ENCODE measurements around the gene CHST5. TPM values are rescaled to one million over a fixed set of nuclear protein-coding genes. Genes with fewer than 3 reads are reported as not detected.

CHST5 gene
- polyA plus RNA-seq, 1 of the 3 experiments (the other 2 are of a cell fraction) = 0.49 TPM

DNA sequence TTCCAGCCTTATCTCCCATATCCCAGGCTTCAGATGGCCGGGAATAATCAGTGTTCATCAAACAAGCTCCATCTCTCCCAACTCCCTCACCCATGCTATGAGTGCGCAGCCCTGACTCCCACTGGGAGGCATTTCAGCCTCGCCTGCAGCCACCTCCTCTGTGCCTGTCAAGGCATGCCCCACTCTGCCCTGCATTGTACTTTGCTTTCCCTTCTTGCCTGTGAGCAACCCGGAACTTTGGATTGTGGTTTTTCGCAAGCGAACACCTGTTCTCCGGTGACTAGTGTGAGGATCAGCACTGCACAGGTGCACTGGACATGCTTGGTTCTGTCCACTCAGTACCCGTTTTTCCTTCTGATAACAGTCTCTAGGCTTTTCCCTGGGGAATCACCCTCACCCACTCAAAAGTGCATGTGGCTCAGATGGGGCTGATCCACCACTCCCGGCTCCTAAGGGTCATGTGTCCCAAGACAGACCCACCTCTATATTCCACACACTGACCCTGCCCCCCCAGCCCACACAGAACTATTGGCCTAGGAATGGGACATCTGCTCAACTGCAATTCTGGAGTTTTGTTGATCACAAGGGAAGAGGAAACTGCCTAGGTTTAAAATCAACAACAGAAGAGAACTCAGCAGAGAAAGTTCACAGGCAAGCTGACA, 49.8 kb downstream of the CHST5 start:
- ChIA-PET POLR2A (no interaction called here), CTCF (interaction anchor here (1.9 to 3.0 kb wide), 3 partner anchors 13 to 64 kb away, joined by 6 to 12 read pairs (median 12); no protein-coding TSS in a partner anchor)
- 79% methylated on average over 9 of the region's 9 CpGs for WGBS (ENCODE audit: low lambda C conversion rate)
- TF ChIP-seq SMC3 (IDR thresholded peaks at IDR 0.05; ENCODE audit: low read depth, low read length) = no peak
- TF ChIP-seq YY1 (IDR thresholded peaks at IDR 0.05; ENCODE audit: low read depth) = no peak
- no peak for TF ChIP-seq TCF12 (IDR thresholded peaks at IDR 0.05)
- no peak for TF ChIP-seq NRF1 (IDR thresholded peaks at IDR 0.05; ENCODE audit: low read depth, low read length)
- no peak for TF ChIP-seq TAF1 (IDR thresholded peaks at IDR 0.05; ENCODE audit: borderline replicate concordance, low read depth, low read length)
- TF ChIP-seq FOXJ3 (CRISPR knock-in tag; IDR thresholded peaks at IDR 0.05) = no peak
- TF ChIP-seq, protein P1, sequence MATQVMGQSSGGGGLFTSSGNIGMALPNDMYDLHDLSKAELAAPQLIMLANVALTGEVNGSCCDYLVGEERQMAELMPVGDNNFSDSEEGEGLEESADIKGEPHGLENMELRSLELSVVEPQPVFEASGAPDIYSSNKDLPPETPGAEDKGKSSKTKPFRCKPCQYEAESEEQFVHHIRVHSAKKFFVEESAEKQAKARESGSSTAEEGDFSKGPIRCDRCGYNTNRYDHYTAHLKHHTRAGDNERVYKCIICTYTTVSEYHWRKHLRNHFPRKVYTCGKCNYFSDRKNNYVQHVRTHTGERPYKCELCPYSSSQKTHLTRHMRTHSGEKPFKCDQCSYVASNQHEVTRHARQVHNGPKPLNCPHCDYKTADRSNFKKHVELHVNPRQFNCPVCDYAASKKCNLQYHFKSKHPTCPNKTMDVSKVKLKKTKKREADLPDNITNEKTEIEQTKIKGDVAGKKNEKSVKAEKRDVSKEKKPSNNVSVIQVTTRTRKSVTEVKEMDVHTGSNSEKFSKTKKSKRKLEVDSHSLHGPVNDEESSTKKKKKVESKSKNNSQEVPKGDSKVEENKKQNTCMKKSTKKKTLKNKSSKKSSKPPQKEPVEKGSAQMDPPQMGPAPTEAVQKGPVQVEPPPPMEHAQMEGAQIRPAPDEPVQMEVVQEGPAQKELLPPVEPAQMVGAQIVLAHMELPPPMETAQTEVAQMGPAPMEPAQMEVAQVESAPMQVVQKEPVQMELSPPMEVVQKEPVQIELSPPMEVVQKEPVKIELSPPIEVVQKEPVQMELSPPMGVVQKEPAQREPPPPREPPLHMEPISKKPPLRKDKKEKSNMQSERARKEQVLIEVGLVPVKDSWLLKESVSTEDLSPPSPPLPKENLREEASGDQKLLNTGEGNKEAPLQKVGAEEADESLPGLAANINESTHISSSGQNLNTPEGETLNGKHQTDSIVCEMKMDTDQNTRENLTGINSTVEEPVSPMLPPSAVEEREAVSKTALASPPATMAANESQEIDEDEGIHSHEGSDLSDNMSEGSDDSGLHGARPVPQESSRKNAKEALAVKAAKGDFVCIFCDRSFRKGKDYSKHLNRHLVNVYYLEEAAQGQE (IDR thresholded peaks at IDR 0.05; ENCODE audit: low read depth, low read length) = no peak
- no peak for TF ChIP-seq NFIC (IDR thresholded peaks at IDR 0.05; ENCODE audit: borderline replicate concordance)
- TF ChIP-seq EZH2phosphoT487 (IDR thresholded peaks at IDR 0.05; ENCODE audit: borderline replicate concordance, low read depth) = no peak
- no peak for TF ChIP-seq RAD21 (IDR thresholded peaks at IDR 0.05; ENCODE audit: low read length)
- TF ChIP-seq EP300 (IDR thresholded peaks at IDR 0.05; ENCODE audit: borderline replicate concordance in 1 of 2, low read depth in 1 of 2, low read length in 1 of 2) = no peak
- Histone ChIP-seq H3K27me3 (ENCODE audit: insufficient read depth) (no peaks in the 10 kb centered on the region), H3K4me1 (ENCODE audit: control insufficient read depth in 1 of 2, insufficient read depth in 2 of 2, low read depth in 1 of 2, low read length in 1 of 2) (no peaks in the 10 kb centered on the region), H2AFZ (ENCODE audit: low read depth) (no peak overlapping the region), H3K36me3 (replicated peaks in 1 of 2; ENCODE audit: control insufficient read depth in 1 of 2, insufficient read depth in 2 of 2, low read length in 1 of 2) (no peaks in the 10 kb centered on the region), H3K79me2 (ENCODE audit: insufficient read depth) (no peaks in the 10 kb centered on the region), H3K4me3 (ENCODE audit: low read depth in 2 of 2, low read length in 1 of 2) (no peak overlapping the region), H4K20me1 (ENCODE audit: insufficient read depth) (no peaks in the 10 kb centered on the region), H3K27ac (ENCODE audit: low read depth in 2 of 2, low read length in 1 of 2) (no peak overlapping the region), H3K9me2 (no peaks in the 10 kb centered on the region), H3F3A (replicated peaks; ENCODE audit: insufficient read depth) (no peaks in the 10 kb centered on the region), H3K9me3 (no peaks in the 10 kb centered on the region), H3K9ac (no peak overlapping the region), H3K4me2 (no peak overlapping the region)
- no peak for DNase-seq

DNA sequence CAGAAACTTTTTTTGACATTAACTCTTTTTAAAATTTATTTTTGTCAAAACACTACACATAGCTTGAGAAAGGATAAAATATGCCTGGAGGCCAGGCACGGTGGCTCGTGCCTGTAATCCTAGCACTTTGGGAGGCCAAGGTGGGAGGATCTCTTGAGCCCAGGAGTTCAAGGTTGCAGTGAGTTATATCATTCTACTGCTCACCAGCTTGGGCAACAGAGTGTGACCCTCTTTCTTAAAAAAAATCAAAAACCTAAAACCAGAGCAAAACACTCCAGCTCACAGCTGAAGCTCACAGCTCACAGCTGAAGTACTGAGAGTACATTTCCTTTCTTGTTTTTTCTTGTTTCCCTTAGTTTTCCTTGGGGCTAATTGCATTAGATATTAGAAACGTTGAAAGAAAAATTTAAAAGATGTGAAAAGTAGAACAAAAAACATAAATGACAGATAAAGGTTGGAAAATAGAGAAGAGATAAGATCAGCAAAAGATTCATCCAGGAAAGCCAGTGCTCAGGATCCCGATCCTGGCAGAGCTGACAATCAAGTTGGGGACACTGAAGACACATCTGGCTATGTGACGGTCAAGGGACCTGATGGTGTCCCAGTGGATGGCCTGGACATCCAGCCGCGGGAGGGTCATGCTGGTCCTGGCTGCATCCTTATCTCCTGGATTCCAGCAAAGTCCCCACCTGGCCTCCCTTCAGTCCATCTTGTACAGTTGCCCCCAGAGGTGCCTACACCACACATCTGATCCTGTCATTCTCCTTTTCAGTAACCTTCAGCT, 50.5 kb downstream of the CHST5 start:
- Histone ChIP-seq H3K9ac (no peak overlapping the region), H2AFZ (ENCODE audit: low read depth) (no peak overlapping the region), H3K4me2 (no peak overlapping the region), H3K4me1 (ENCODE audit: control insufficient read depth in 1 of 2, insufficient read depth in 2 of 2, low read depth in 1 of 2, low read length in 1 of 2) (no peaks in the 10 kb centered on the region), H3K4me3 (ENCODE audit: low read depth in 2 of 2, low read length in 1 of 2) (no peak overlapping the region), H3K36me3 (replicated peaks in 1 of 2; ENCODE audit: control insufficient read depth in 1 of 2, insufficient read depth in 2 of 2, low read length in 1 of 2) (no peaks in the 10 kb centered on the region), H3K9me2 (no peaks in the 10 kb centered on the region), H3K27ac (ENCODE audit: low read depth in 2 of 2, low read length in 1 of 2) (no peak overlapping the region), H3K27me3 (ENCODE audit: insufficient read depth) (no peaks in the 10 kb centered on the region), H3K79me2 (ENCODE audit: insufficient read depth) (no peaks in the 10 kb centered on the region), H3K9me3 (no peaks in the 10 kb centered on the region), H3F3A (replicated peaks; ENCODE audit: insufficient read depth) (no peaks in the 10 kb centered on the region), H4K20me1 (ENCODE audit: insufficient read depth) (no peaks in the 10 kb centered on the region)
- TF ChIP-seq MXI1 (IDR thresholded peaks at IDR 0.05; ENCODE audit: low read depth, low read length) (no peak), RXRA (IDR thresholded peaks at IDR 0.05; ENCODE audit: borderline replicate concordance, low read depth) (no peak), YY1 (IDR thresholded peaks at IDR 0.05; ENCODE audit: low read depth) (no peak), TAF1 (IDR thresholded peaks at IDR 0.05; ENCODE audit: borderline replicate concordance, low read depth, low read length) (no peak)
- DNase-seq = no peak
- ChIA-PET POLR2A (no interaction called here), CTCF (interaction anchor here (0.7 to 3.0 kb wide), 5 partner anchors 13 to 65 kb away, joined by 3 to 12 read pairs (median 6); partner anchors contain the start of gene TMEM170A)
- WGBS (ENCODE audit: low lambda C conversion rate) = 76% methylated on average over 7 of the region's 7 CpGs

Data from SK-N-SH (cell line).